GM18951 (cell line): ENCODE data around the gene ATAD1.

Source experiments
- POLR2A ChIP-seq: IDR thresholded peaks from 4 replicates; pipeline ENCODE4 v1.6.1; 2011; ENCODE audit warnings: mild to moderate bottlenecking; ENCODE audit not compliant: insufficient read length, insufficient read depth; ENCODE audit errors: extremely low read depth
- in situ Hi-C: fragments of 300-500 bp; cut with MboI; formaldehyde crosslinking; loops from one replicate; pipeline ENCODE4 v1.12.0; 2022; ENCODE audit warnings: low sequenced_read_pairs, mixed read lengths, inconsistent platforms; ENCODE audit not compliant: unreplicated experiment

Gene ATAD1

GRCh38 chr10:87722716-87723115, 95.3 kb downstream of the ATAD1 start:
- in situ Hi-C loops: no loop called here
- no peak for TF ChIP-seq POLR2A

DNA sequence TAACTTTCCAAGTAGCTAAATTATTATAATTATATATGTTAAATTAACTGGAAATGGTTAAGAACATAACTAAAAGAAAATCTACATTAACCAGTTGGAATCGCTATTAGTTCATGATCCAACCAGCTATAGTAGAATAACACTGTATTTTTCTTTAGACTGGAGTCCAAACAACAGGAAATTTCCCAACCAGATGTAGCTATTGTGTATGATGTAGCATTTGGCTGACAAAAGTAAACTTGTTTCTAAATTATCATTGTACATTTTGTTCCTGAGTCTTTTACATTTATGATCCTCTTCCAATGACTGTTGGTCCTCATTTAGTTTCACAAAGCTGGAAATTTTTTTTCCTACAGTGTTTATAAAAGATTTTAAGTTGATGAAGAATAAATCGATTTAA, 96.2 kb downstream of the ATAD1 start:
- in situ Hi-C loops: no loop called here
- no peak for TF ChIP-seq POLR2A

GRCh38 chr10:87720665-87721064, 97.4 kb downstream of the ATAD1 start:
- no peak for TF ChIP-seq POLR2A
- in situ Hi-C loops: no loop called here

DNA sequence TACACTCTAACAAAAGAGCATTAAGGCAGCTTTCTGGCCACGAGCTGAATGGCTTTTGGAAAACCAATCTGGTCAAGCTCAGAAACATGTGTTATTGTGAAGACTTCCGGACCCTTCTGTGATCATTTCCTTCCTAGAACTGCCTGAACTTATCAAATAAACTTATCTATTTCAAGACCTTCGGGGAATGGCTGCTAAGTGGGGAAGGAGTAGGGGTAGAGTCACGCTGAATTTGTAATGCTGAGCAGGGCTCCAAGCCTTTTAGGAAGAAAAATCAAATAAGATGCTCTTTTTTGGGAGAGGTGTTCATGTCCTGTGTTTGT, 101.7 kb downstream of the ATAD1 start:
- in situ Hi-C loops: no loop called here

DNA sequence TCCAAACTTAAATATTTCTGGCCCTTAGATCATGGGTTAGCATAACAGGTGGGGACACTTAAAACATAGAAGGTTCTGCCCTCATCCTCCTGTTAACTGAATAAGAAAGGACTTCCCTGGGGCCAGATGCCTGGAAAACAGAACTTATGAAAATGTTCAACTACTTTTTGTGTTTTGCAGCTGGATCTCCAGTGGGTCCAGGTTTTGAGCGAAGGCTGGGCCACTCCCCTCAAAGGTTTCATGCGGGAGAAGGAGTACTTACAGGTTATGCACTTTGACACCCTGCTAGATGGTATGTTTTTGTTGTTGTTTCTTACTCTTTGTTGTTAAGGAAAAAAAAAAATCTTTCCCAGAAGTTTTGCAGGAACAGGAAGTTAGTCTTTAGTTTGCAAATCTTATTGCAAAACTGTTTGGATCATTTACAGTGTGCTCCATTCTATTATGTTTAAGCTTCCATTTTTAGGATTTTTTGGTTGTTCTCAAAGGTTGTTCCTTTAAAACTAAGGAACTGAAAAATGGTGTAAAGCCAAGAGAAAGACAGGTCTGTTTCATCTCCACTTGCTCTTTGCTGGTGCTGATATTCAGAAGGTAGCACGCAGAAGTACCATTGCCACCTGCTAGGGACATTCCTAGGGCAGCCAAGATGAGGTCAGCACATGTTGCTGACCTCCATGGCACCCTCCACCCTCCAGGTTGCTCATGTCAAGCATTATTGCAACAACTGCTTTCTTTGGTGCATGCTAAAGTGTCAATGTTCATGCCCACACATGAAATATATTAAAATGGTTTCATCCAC, 102.3 kb downstream of the ATAD1 start:
- no peak for TF ChIP-seq POLR2A
- in situ Hi-C loops: no loop called here

More for the DNA sequence above, 101.7 kb downstream of the ATAD1 start:
- TF ChIP-seq POLR2A: no peak

- in situ Hi-C loops: no loop called here
- no peak for TF ChIP-seq POLR2A
Observed at GRCh38 chr10:87713707-87714106, 104.3 kb downstream of the ATAD1 start.

DNA sequence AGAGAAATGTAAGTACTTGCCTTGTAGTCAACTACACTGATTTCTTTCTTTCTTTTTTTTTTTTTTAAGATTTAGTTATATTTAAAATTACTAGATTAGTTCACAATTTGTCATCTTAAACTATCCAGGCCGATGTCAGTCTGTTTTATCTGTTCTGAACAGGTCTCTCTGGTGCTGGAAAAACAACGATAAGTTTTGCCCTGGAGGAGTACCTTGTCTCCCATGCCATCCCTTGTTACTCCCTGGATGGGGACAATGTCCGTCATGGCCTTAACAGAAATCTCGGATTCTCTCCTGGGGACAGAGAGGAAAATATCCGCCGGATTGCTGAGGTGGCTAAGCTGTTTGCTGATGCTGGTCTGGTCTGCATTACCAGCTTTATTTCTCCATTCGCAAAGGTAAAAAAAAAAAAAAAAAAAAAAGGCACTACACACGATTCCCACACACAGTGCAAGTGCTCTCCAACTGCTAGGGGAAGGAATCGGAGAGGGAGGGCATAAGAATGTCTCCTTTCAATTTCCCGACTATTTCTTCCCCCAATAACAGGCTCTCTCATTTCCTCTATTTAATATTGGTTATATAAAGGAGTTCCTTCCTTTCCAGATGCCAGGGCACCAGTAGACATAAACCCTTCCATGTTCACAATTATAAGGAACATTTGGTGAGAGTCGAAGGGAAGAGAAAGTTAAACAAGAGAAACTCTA, 105.0 kb downstream of the ATAD1 start:
- in situ Hi-C loops: no loop called here
- no peak for TF ChIP-seq POLR2A

- TF ChIP-seq POLR2A: no peak
- in situ Hi-C loops: no loop called here
Observed at GRCh38 chr10:87707254-87707653, 110.8 kb downstream of the ATAD1 start.

DNA sequence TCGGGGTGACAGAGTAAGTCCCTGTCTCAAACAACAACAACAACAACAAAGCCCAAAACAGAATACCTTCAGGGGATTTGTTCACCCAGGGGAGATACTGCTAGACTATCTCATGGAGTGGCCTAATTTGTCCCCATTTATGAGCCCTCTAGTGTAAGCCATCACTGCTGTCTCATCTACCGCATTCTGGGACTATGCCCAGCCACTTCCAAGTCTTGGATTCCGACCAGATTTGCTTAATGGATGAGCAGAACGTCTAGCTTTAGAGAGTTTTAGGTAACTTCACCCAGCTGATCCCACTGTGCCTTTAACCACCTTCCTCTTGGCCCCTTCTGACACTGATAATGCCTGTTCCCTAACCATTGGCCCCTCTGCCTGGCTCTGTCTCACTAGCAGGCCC, 111.3 kb downstream of the ATAD1 start:
- in situ Hi-C loops: no loop called here
- no peak for TF ChIP-seq POLR2A

DNA sequence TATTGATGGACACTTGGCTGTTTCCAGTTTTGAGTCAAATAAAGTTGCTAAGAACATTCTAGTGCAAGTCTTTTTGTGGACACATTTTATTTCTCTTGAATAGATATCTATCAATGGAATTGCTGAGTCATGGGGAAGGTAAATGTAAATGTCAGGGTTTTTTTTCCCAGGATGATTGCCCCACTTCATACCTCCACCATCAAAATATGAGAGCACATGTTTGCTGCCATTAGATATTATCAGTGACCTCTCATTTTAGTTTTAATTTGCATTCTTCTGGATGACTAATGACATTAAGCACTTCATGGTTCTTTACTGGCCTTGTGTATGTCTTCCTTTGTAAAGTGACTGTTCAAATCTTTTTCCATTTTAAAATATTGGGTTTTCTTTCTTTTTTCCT, 112.7 kb downstream of the ATAD1 start:
- in situ Hi-C loops: no loop called here
- no peak for TF ChIP-seq POLR2A

GRCh38 chr10:87703771-87704170, 114.3 kb downstream of the ATAD1 start:
- TF ChIP-seq POLR2A: no peak
- in situ Hi-C loops: no loop called here

DNA sequence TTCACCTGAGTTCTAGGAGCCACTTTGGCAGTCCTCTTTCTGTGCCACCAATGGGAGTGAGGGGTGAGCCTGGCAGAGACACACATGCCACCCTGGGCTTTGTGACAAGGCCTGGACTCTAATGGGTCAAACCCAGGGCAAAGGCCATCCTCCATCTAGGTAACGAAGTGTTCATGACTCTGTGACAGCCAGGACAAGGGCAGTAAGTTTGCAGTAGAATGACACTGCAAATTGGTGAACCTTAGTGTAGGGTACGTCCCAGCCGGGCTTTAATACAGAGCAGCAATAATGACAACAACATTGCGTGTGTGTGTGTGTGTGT, 115.1 kb downstream of the ATAD1 start:
- TF ChIP-seq POLR2A: no peak
- in situ Hi-C loops: no loop called here

DNA sequence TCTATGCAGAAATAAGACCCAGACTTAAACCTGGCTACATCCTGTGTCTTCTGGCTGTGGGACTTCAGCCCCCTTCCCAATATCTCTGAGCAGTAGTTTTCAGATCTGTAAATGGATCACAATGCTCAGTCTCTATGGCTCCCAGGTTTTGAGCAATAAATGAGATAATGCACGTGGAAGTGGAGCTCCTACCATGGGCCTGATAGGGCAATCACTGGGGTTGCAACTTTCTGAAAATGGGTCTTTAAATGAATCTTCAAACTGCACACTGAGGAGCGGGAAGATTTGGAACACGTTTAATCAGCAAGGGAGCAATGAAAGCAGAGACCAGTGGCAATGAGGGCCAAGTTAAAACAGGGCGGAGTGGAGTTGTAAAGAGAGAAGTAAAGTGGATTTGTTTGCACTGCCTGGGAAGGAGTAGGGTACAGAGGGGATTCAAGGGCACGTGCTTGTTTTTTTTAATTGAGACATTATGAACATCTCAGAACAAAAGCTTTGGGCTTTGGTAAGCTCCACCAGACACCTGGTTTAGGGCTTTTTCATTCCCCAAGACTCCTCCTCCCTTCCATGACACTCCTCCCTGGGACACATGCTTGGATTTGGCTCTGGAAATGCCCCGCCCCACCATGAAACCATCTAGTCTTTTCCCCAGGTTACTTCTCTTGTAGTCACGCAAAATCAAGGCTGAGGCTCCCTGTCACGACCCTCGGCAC, 115.6 kb downstream of the ATAD1 start:
- in situ Hi-C loops: no loop called here
- TF ChIP-seq POLR2A: no peak
